ENCODE data around the gene ATP1A2. TPM values are rescaled to one million over a fixed set of nuclear protein-coding genes. Genes with fewer than 3 reads are reported as not detected.
A peak's percentile ranks its signal among the peaks of the same experiment; 100 is the strongest.

Gene ATP1A2
- total and polyA plus RNA-seq, 4 donors, result 1.1 to 7.9 (median 3.1) TPM

- H3K9me3 ChIP-seq (ENCODE audit: control insufficient read depth in 4 of 4, insufficient read depth in 3 of 4, low read length in 3 of 4), result peaks cover 0 to under 1% (median 0%) of the 10 kb centered on the region in 4 donors
- 93 to 94% methylated on average over 8 of the region's 8 CpGs for WGBS, 2 donors
- DNase-seq (no peak), ATAC-seq (ENCODE audit: insufficient read depth, low FRiP score) (no peak)
- TF ChIP-seq CTCF (IDR thresholded peaks at IDR 0.05; ENCODE audit: control extremely low read depth, extremely low read depth), result no peak
- H3K36me3 ChIP-seq (ENCODE audit: control insufficient read depth in 4 of 4, insufficient read depth in 4 of 4, low read length in 4 of 4), result no peaks in the 10 kb centered on the region
- H3K4me1 ChIP-seq (ENCODE audit: control insufficient read depth in 5 of 5, insufficient read depth in 5 of 5, low read length in 5 of 5), result no peaks in the 10 kb centered on the region
- H3K4me3 ChIP-seq, result no peak overlapping the region
- no peak overlapping the region for H3K9ac ChIP-seq (ENCODE audit: insufficient read depth in 1 of 2, low read length in 2 of 2)
- H3K27me3 ChIP-seq (ENCODE audit: control insufficient read depth in 3 of 3, insufficient read depth in 3 of 3, low read length in 2 of 3), result no peaks in the 10 kb centered on the region
- H3K27ac ChIP-seq (ENCODE audit: low read depth in 1 of 2, low read length in 1 of 2), result no peak overlapping the region
These were observed 24.3 kb downstream of the ATP1A2 start for GRCh38 chr1:160139840-160140239.

GRCh38 chr1:160143695-160144094 is 28.1 kb downstream of the ATP1A2 start:
- Histone ChIP-seq H3K36me3 (ENCODE audit: control insufficient read depth in 4 of 4, insufficient read depth in 4 of 4, low read length in 4 of 4) (no peaks in the 10 kb centered on the region), H3K27me3 (ENCODE audit: control insufficient read depth in 3 of 3, insufficient read depth in 3 of 3, low read length in 2 of 3) (no peaks in the 10 kb centered on the region), H3K4me1 (ENCODE audit: control insufficient read depth in 5 of 5, insufficient read depth in 5 of 5, low read length in 5 of 5) (no peaks in the 10 kb centered on the region), H3K9me3 (ENCODE audit: control insufficient read depth in 4 of 4, insufficient read depth in 3 of 4, low read length in 3 of 4) (peaks cover 0 to 2% (median 0%) of the 10 kb centered on the region in 4 donors), H3K9ac (ENCODE audit: insufficient read depth in 1 of 2, low read length in 2 of 2) (no peak overlapping the region), H3K4me3 (no peak overlapping the region), H3K27ac (ENCODE audit: low read depth in 1 of 2, low read length in 1 of 2) (no peak overlapping the region)
- TF ChIP-seq CTCF (IDR thresholded peaks at IDR 0.05; ENCODE audit: control extremely low read depth, extremely low read depth), result no peak
- peak; percentile 27 for ATAC-seq (ENCODE audit: insufficient read depth, low FRiP score)
- 14 to 22% methylated on average over 1 of the region's 1 CpG for WGBS, 2 donors
- DNase-seq, result no peak

- Histone ChIP-seq H3K27ac (ENCODE audit: low read depth in 1 of 2, low read length in 1 of 2) (no peak overlapping the region), H3K36me3 (ENCODE audit: control insufficient read depth in 4 of 4, insufficient read depth in 4 of 4, low read length in 4 of 4) (no peaks in the 10 kb centered on the region), H3K27me3 (ENCODE audit: control insufficient read depth in 3 of 3, insufficient read depth in 3 of 3, low read length in 2 of 3) (no peaks in the 10 kb centered on the region), H3K4me3 (no peak overlapping the region), H3K4me1 (ENCODE audit: control insufficient read depth in 5 of 5, insufficient read depth in 5 of 5, low read length in 5 of 5) (no peaks in the 10 kb centered on the region), H3K9me3 (ENCODE audit: control insufficient read depth in 4 of 4, insufficient read depth in 3 of 4, low read length in 3 of 4) (peaks cover 0 to 2% (median 0%) of the 10 kb centered on the region in 4 donors), H3K9ac (ENCODE audit: insufficient read depth in 1 of 2, low read length in 2 of 2) (no peak overlapping the region)
- WGBS, 2 donors, result 74 to 89% methylated on average over 4 of the region's 4 CpGs
- no peak for TF ChIP-seq CTCF (IDR thresholded peaks at IDR 0.05; ENCODE audit: control extremely low read depth, extremely low read depth)
- ATAC-seq (ENCODE audit: insufficient read depth, low FRiP score) (no peak), DNase-seq (no peak)
These were observed 29.4 kb downstream of the ATP1A2 start for GRCh38 chr1:160144921-160145320.

GRCh38 chr1:160146107-160146506 is 30.5 kb downstream of the ATP1A2 start:
- H3K9me3 ChIP-seq (ENCODE audit: control insufficient read depth in 4 of 4, insufficient read depth in 3 of 4, low read length in 3 of 4), result peaks cover 0 to 2% (median 0%) of the 10 kb centered on the region in 4 donors
- no peaks in the 10 kb centered on the region for H3K4me1 ChIP-seq (ENCODE audit: control insufficient read depth in 5 of 5, insufficient read depth in 5 of 5, low read length in 5 of 5)
- DNase-seq (no peak), ATAC-seq (ENCODE audit: insufficient read depth, low FRiP score) (no peak)
- no peak for TF ChIP-seq CTCF (IDR thresholded peaks at IDR 0.05; ENCODE audit: control extremely low read depth, extremely low read depth)
- H3K9ac ChIP-seq (ENCODE audit: insufficient read depth in 1 of 2, low read length in 2 of 2), result no peak overlapping the region
- H3K36me3 ChIP-seq (ENCODE audit: control insufficient read depth in 4 of 4, insufficient read depth in 4 of 4, low read length in 4 of 4), result no peaks in the 10 kb centered on the region
- WGBS, 2 donors, result 94 to 95% methylated on average over 14 of the region's 14 CpGs
- H3K27ac ChIP-seq (ENCODE audit: low read depth in 1 of 2, low read length in 1 of 2), result no peak overlapping the region
- H3K27me3 ChIP-seq (ENCODE audit: control insufficient read depth in 3 of 3, insufficient read depth in 3 of 3, low read length in 2 of 3), result no peaks in the 10 kb centered on the region
- H3K4me3 ChIP-seq, result no peak overlapping the region

Data from lung (tissue), 12 donors.